ENCODE data around the gene VAMP1.
"Not testable (repeated sequence)": the region's sequence is repeated elsewhere in the genome, so short reads cannot be mapped to it uniquely, and the experiment has no call there.

The VAMP1 gene

GRCh38 chr12:6469609-6470374, 685 bp downstream of the VAMP1 start:
- H3K4me2 ChIP-seq, result peak overlapping the region; percentile 98
- peaks cover 41% of the 10 kb centered on the region for H3K36me3 ChIP-seq
- no peaks in the 10 kb centered on the region for H3K27me3 ChIP-seq
- H3K9ac ChIP-seq, result peak overlapping the region; percentile 95
- TF ChIP-seq Cebpa-rat (IDR thresholded peaks at IDR 0.05), result no peak
- H3K27ac ChIP-seq, result peak overlapping the region; percentile 94
- H4K20me1 ChIP-seq, result peaks cover 8% of the 10 kb centered on the region; the same call in 1 of the 2 replicates
- peaks cover 26% of the 10 kb centered on the region for H3K9me3 ChIP-seq
- peak overlapping the region; percentile 91 for H3K4me3 ChIP-seq
- peaks cover 61% of the 10 kb centered on the region for H3K4me1 ChIP-seq

DNA sequence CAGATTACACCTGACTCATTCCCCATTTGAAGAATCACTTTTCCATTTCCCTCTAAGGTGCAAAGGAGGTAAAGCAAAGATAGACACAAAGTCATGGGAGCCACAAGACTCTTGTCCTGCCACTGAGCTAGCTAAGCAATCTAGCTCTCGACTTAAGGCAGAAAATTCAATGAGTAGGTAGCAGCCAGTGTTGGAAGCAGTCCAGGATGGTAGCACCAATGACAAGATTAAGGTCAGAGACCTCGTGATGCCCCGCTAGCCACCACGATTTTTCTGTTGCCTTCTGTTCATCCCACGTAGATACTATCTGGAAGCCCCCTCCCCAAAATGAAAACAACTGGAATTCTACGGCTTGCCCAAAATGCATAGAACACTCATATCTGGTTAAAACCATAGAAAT, 1.4 kb downstream of the VAMP1 start:
- peaks cover 68% of the 10 kb centered on the region for H3K4me1 ChIP-seq
- H3K27ac ChIP-seq, result 0 out of 2 replicates have a peak overlapping the region, but pooled peaks have one; percentile 94
- peak overlapping the region; percentile 95 for H3K9ac ChIP-seq
- peaks cover 48% of the 10 kb centered on the region for H3K36me3 ChIP-seq
- H4K20me1 ChIP-seq, result peaks cover 8% of the 10 kb centered on the region; the same call in 1 of the 2 replicates
- no peak for TF ChIP-seq Cebpa-rat (IDR thresholded peaks at IDR 0.05)
- H3K4me3 ChIP-seq, result peak overlapping the region; percentile 91
- peaks cover 26% of the 10 kb centered on the region for H3K9me3 ChIP-seq
- H3K27me3 ChIP-seq, result no peaks in the 10 kb centered on the region
- peak overlapping the region; percentile 98 for H3K4me2 ChIP-seq

DNA sequence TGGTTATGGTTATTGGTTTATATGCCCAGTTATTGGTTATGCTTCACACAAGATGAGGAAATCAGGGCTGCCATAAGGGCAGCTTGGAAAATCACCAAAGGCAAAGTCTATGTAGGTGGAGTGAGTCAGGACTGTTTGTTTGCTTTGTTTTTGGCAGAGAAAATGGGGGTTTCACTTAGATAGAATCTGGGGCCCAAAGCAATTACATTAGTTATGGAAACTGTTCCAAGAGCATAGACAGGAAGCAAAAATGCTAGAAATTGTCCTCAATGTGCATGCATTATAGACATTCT, 2.2 kb downstream of the VAMP1 start:
- H3K36me3 ChIP-seq, result peaks cover 57% of the 10 kb centered on the region
- peak overlapping the region; percentile 98 for H3K4me2 ChIP-seq
- H3K4me3 ChIP-seq, result peak overlapping the region; percentile 91
- no peaks in the 10 kb centered on the region for H3K27me3 ChIP-seq
- H3K9me3 ChIP-seq, result peaks cover 26% of the 10 kb centered on the region
- H4K20me1 ChIP-seq, result peaks cover 8% of the 10 kb centered on the region; the same call in 1 of the 2 replicates
- H3K4me1 ChIP-seq, result peaks cover 77% of the 10 kb centered on the region
- no peak for TF ChIP-seq Cebpa-rat (IDR thresholded peaks at IDR 0.05)
- no peak overlapping the region for H3K27ac ChIP-seq
- no peak overlapping the region for H3K9ac ChIP-seq

GRCh38 chr12:6467571-6468282, 2.8 kb downstream of the VAMP1 start:
- peaks cover 62% of the 10 kb centered on the region for H3K36me3 ChIP-seq
- not testable (repeated sequence) for H3K9ac ChIP-seq, H3K27me3 ChIP-seq, H4K20me1 ChIP-seq
- H3K27ac ChIP-seq, result 0 out of 2 replicates have a peak overlapping the region, but pooled peaks have one; percentile 22
- peak overlapping the region; percentile 98 for H3K4me2 ChIP-seq
- peaks cover 26% of the 10 kb centered on the region for H3K9me3 ChIP-seq
- H3K4me1 ChIP-seq, result peaks cover 82% of the 10 kb centered on the region
- H3K4me3 ChIP-seq, result peak overlapping the region; percentile 91

DNA sequence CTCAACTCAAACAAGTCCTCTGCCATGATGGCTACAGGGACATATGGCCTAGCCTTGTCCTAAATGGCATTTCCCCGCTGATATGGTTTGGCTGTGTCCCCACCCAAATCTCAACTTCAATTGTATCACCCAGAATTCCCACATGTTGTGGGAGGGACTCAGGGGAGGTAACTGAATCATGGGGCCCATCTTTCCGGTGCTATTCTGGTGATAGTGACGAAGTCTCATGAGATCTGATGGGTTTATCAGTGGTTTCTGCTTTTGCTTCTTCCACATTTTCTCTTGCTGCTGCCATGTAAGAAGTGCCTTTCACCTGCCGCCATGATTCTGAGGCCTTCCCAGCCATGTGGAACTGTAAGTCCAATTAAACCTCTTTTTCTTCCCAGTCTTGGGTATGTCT, 3.7 kb downstream of the VAMP1 start:
- not testable (repeated sequence) for H3K27me3 ChIP-seq, H4K20me1 ChIP-seq, H3K9ac ChIP-seq
- Histone ChIP-seq H3K36me3 (peaks cover 69% of the 10 kb centered on the region), H3K4me2 (peak overlapping the region; percentile 98), H3K4me1 (peaks cover 89% of the 10 kb centered on the region), H3K27ac (peak overlapping the region; percentile 55), H3K9me3 (peaks cover 26% of the 10 kb centered on the region), H3K4me3 (peak overlapping the region; percentile 91)

- peak overlapping the region; percentile 91; the same call in 1 of the 2 replicates for H3K4me3 ChIP-seq
- H3K4me2 ChIP-seq, result peak overlapping the region; percentile 98
- peaks cover 8% of the 10 kb centered on the region; the same call in 1 of the 2 replicates for H4K20me1 ChIP-seq
- H3K36me3 ChIP-seq, result peaks cover 69% of the 10 kb centered on the region
- peaks cover 89% of the 10 kb centered on the region for H3K4me1 ChIP-seq
- H3K27me3 ChIP-seq, result no peaks in the 10 kb centered on the region
- H3K27ac ChIP-seq, result peak overlapping the region; percentile 55
- peaks cover 26% of the 10 kb centered on the region for H3K9me3 ChIP-seq
- no peak overlapping the region for H3K9ac ChIP-seq
- TF ChIP-seq Cebpa-rat (IDR thresholded peaks at IDR 0.05), result no peak
These were observed 4.3 kb downstream of the VAMP1 start for GRCh38 chr12:6466184-6466573.

DNA sequence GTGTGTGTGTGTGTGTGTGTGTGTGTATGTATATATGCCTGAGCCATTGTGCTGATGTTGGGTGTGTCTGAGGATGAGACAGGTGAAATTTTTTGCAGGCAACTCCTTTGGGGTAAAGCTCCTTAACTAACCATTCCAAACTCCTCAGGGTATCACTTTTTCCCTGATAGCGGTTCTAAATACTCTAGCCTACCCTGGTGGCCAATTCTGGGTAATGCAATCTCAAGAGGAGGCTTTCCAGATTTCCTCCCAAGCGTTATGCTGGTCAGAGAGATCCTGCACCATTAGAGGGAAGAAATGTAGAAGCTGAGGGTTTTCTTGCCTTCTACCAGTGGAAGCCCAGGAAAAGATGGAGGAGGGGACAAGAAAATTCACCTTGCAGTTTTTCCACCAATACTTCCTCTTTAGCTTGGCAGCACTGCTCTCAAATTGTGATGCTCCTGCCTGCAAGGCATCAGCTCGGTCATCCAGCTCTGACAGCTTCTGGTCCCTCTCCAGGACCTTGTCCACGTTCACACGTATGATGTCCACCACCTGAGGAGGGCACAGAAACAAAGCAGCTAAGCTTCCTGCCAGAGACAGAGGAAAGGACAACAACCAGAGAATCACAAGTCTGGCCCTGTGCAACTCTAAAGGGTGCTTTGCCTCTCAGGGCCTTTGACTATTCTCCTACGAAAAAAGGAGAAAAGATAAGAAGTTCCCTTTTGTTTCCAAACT, 4.9 kb downstream of the VAMP1 start:
- peaks cover 93% of the 10 kb centered on the region for H3K4me1 ChIP-seq

GRCh38 chr12:6464531-6464930, 5.9 kb downstream of the VAMP1 start:
- Histone ChIP-seq H3K9me3 (peaks cover 26% of the 10 kb centered on the region), H3K4me1 (peaks cover 100% of the 10 kb centered on the region), H3K36me3 (peaks cover 82% of the 10 kb centered on the region), H3K27me3 (no peaks in the 10 kb centered on the region), H4K20me1 (peaks cover 4% of the 10 kb centered on the region; the same call in 1 of the 2 replicates), H3K27ac (peak overlapping the region; percentile 82), H3K4me2 (peak overlapping the region; percentile 87), H3K9ac (0 out of 2 replicates have a peak overlapping the region, but pooled peaks have one; percentile 52), H3K4me3 (no peak overlapping the region)
- TF ChIP-seq Cebpa-rat (IDR thresholded peaks at IDR 0.05), result no peak

More for the DNA sequence above, 4.9 kb downstream of the VAMP1 start:
- no peak for TF ChIP-seq Cebpa-rat (IDR thresholded peaks at IDR 0.05)
- Histone ChIP-seq H3K9ac (no peak overlapping the region), H3K4me2 (peak overlapping the region; percentile 98), H3K27me3 (no peaks in the 10 kb centered on the region), H3K27ac (peak overlapping the region; percentile 55), H3K9me3 (peaks cover 26% of the 10 kb centered on the region), H3K36me3 (peaks cover 71% of the 10 kb centered on the region), H4K20me1 (peaks cover 8% of the 10 kb centered on the region; the same call in 1 of the 2 replicates), H3K4me3 (0 out of 2 replicates have a peak overlapping the region, but pooled peaks have one; percentile 91)

GRCh38 chr12:6463858-6464257, 6.6 kb downstream of the VAMP1 start:
- H3K4me3 ChIP-seq, result no peak overlapping the region
- H4K20me1 ChIP-seq, result no peaks in the 10 kb centered on the region
- H3K27me3 ChIP-seq, result no peaks in the 10 kb centered on the region
- H3K36me3 ChIP-seq, result peaks cover 85% of the 10 kb centered on the region
- peak overlapping the region; percentile 52 for H3K9ac ChIP-seq
- H3K4me1 ChIP-seq, result peaks cover 100% of the 10 kb centered on the region
- peak overlapping the region; percentile 87 for H3K4me2 ChIP-seq
- peaks cover 26% of the 10 kb centered on the region for H3K9me3 ChIP-seq
- no peak for TF ChIP-seq Cebpa-rat (IDR thresholded peaks at IDR 0.05)
- peak overlapping the region; percentile 82 for H3K27ac ChIP-seq

All from BLaER1 (cell line).